SK-N-SH (cell line): ENCODE results near the gene BEX2. TPM values are rescaled to one million over a fixed set of nuclear protein-coding genes. Genes with fewer than 3 reads are reported as not detected.

Experiments
- CTCF ChIA-PET: fragments of 300-600, 350-600 bp; formaldehyde crosslinking; extraction: SDS; loops from one replicate; lab custom pipeline; 2021; lab: Yijun Ruan, JAX
- POLR2A ChIA-PET: fragments of 350-600 bp; sonication (Branson Sonifier 250); formaldehyde crosslinking; extraction: SDS; loops from one replicate; lab custom pipeline; 2020; ENCODE audit warnings: antibody characterized with exemption, inconsistent platforms; lab: Yijun Ruan, JAX
- DNase-seq: peaks from one replicate; pipeline ENCODE4 v3.0.0; 2012
- H2AFZ ChIP-seq: fragments of 200-600 bp; sonication (generic); 2 replicates; pipeline ENCODE4 v1.8.1; 2016; ENCODE audit warnings: antibody characterized with exemption, mild to moderate bottlenecking, low read depth
- H3F3A ChIP-seq: fragments of 200-600 bp; sonication (generic); replicated peaks from 2 replicates; pipeline ENCODE3; 2016; ENCODE audit warnings: antibody characterized with exemption, mild to moderate bottlenecking; ENCODE audit not compliant: insufficient read depth
- H3K27ac ChIP-seq, 2 experiments: fragments of 200-500 bp in 1 of 2; fragments of 200-600 bp in 1 of 2; sonication (Bioruptor generic) in 1 of 2; sonication (generic), shearing (Covaris generic) in 1 of 2; 2 replicates each; pipeline versions ENCODE4 v1.5.1 to v1.6.1; 2014 to 2016; ENCODE audit warnings: low read depth in 2 of 2, inconsistent platforms in 1 of 2, low read length in 1 of 2, mild to moderate bottlenecking in 1 of 2, mixed read lengths in 1 of 2
- H3K27me3 ChIP-seq: fragments of 200-600 bp; sonication (generic), shearing (Covaris generic); 2 replicates; pipeline ENCODE4 v1.6.1; 2016; ENCODE audit warnings: mixed run types; ENCODE audit not compliant: insufficient read depth
- H3K36me3 ChIP-seq, 2 experiments: fragments of 200-500 bp in 1 of 2; fragments of 200-600 bp in 1 of 2; sonication (Bioruptor generic) in 1 of 2; sonication (generic) in 1 of 2; replicated peaks in 1 of 2; 2 replicates each; pipeline versions ENCODE3 to v1.5.1; 2014 to 2016; ENCODE audit warnings: low read length in 1 of 2, mild to moderate bottlenecking in 1 of 2; ENCODE audit not compliant: insufficient read depth in 2 of 2, control insufficient read depth in 1 of 2
- H3K4me1 ChIP-seq, 2 experiments: fragments of 200-500 bp in 1 of 2; fragments of 200-600 bp in 1 of 2; sonication (Bioruptor generic) in 1 of 2; sonication (generic), shearing (Covaris generic) in 1 of 2; 2 replicates each; pipeline versions ENCODE4 v1.5.1 to v1.6.1; 2014 to 2016; ENCODE audit warnings: low read depth in 1 of 2, low read length in 1 of 2, mixed run types in 1 of 2; ENCODE audit not compliant: insufficient read depth in 2 of 2, control insufficient read depth in 1 of 2
- H3K4me2 ChIP-seq: fragments of 200-600 bp; sonication (generic), shearing (Covaris generic); 2 replicates; pipeline ENCODE4 v1.6.1; 2017; ENCODE audit warnings: mixed run types
- H3K4me3 ChIP-seq, 2 experiments: fragments of 200-500 bp in 1 of 2; fragments of 200-600 bp in 1 of 2; sonication (Bioruptor generic) in 1 of 2; sonication (generic), shearing (Covaris generic) in 1 of 2; 2 replicates each; pipeline versions ENCODE4 v1.5.1 to v1.8.1; 2014 to 2016; ENCODE audit warnings: low read depth in 2 of 2, inconsistent platforms in 1 of 2, low read length in 1 of 2, mild to moderate bottlenecking in 1 of 2, mixed read lengths in 1 of 2, moderate library complexity in 1 of 2
- H3K79me2 ChIP-seq: fragments of 200-600 bp; sonication (generic); 2 replicates; pipeline ENCODE4 v1.8.1; 2017; ENCODE audit warnings: mild to moderate bottlenecking; ENCODE audit not compliant: insufficient read depth
- H3K9ac ChIP-seq: fragments of 200-600 bp; sonication (generic); 2 replicates; pipeline ENCODE4 v1.6.1; 2017; ENCODE audit warnings: mixed run types
- H3K9me2 ChIP-seq: fragments of 200-600 bp; sonication (generic); 2 replicates; pipeline ENCODE4 v1.6.1; 2017; ENCODE audit warnings: mixed run types
- H3K9me3 ChIP-seq: fragments of 200-600 bp; sonication (generic); 2 replicates; pipeline ENCODE4 v1.6.1; 2017; ENCODE audit warnings: mixed run types, mild to moderate bottlenecking, moderate library complexity
- H4K20me1 ChIP-seq: fragments of 200-600 bp; sonication (generic); 2 replicates; pipeline ENCODE4 v1.6.1; 2017; ENCODE audit warnings: mild to moderate bottlenecking, mixed run types; ENCODE audit not compliant: insufficient read depth
- CHD2 ChIP-seq: fragments of 150-350 bp; IDR thresholded peaks from 2 replicates; pipeline ENCODE4 v1.6.1; 2018; ENCODE audit warnings: low read length; ENCODE audit not compliant: partially characterized antibody
- CTCF ChIP-seq: fragments of 200-600 bp; sonication (generic); IDR thresholded peaks from 2 replicates; pipeline ENCODE4 v1.6.1; 2017; ENCODE audit warnings: antibody characterized with exemption, mild to moderate bottlenecking, moderate library complexity
- EZH2phosphoT487 ChIP-seq: fragments of 200-600 bp; sonication (generic); IDR thresholded peaks from 2 replicates; pipeline ENCODE4 v1.6.1; 2017; ENCODE audit warnings: low read depth, mixed run types, mild to moderate bottlenecking, antibody characterized with exemption, moderate library complexity, borderline replicate concordance
- FOSL2 ChIP-seq: IDR thresholded peaks from 2 replicates; pipeline ENCODE4 v1.4.0; 2012; ENCODE audit warnings: low read depth, mild to moderate bottlenecking, moderate library complexity, borderline replicate concordance
- FOXM1 ChIP-seq: IDR thresholded peaks from 2 replicates; pipeline ENCODE4 v1.4.0; 2012; ENCODE audit warnings: low read depth, mild to moderate bottlenecking
- GABPA ChIP-seq: IDR thresholded peaks from 2 replicates; pipeline ENCODE4 v1.4.0; 2012; ENCODE audit warnings: low read depth, mild to moderate bottlenecking
- IRF3 ChIP-seq: fragments of 150-350 bp; IDR thresholded peaks from 2 replicates; pipeline ENCODE4 v1.6.1; 2016; ENCODE audit warnings: mild to moderate bottlenecking, low read depth, low read length
- JUND ChIP-seq: IDR thresholded peaks from 2 replicates; pipeline ENCODE4 v1.4.0; 2012
- MAX ChIP-seq: IDR thresholded peaks from 2 replicates; pipeline ENCODE4 v1.4.0; 2012; ENCODE audit warnings: low read depth
- NFIC ChIP-seq: IDR thresholded peaks from 2 replicates; pipeline ENCODE4 v1.4.0; 2012; ENCODE audit warnings: borderline replicate concordance
- PBX3 ChIP-seq: IDR thresholded peaks from 2 replicates; pipeline ENCODE4; 2012
- RCOR1 ChIP-seq: fragments of 150-350 bp; IDR thresholded peaks from 2 replicates; pipeline ENCODE4 v1.6.1; 2017; ENCODE audit warnings: antibody characterized with exemption, low read length
- REST ChIP-seq: IDR thresholded peaks from 2 replicates; pipeline ENCODE4 v1.6.1; 2012; ENCODE audit warnings: mild to moderate bottlenecking, low read depth, low read length, moderate library complexity
- RFX5 ChIP-seq: IDR thresholded peaks from 2 replicates; pipeline ENCODE4 v1.6.1; 2012; ENCODE audit warnings: mild to moderate bottlenecking, improper control_type of control experiment, low read length
- RXRA ChIP-seq: IDR thresholded peaks from 2 replicates; pipeline ENCODE4 v1.4.0; 2012; ENCODE audit warnings: low read depth, mild to moderate bottlenecking, borderline replicate concordance
- SIN3A ChIP-seq: IDR thresholded peaks from 2 replicates; pipeline ENCODE4 v1.6.1; 2012; ENCODE audit warnings: low read depth, mild to moderate bottlenecking, low read length, moderate library complexity, borderline replicate concordance
- SMC3 ChIP-seq: IDR thresholded peaks from 2 replicates; pipeline ENCODE4 v1.6.1; 2012; ENCODE audit warnings: low read depth, low read length, improper control_type of control experiment
- TCF12 ChIP-seq: IDR thresholded peaks from 2 replicates; pipeline ENCODE4 v1.4.0; 2012
- TEAD4 ChIP-seq: IDR thresholded peaks from 2 replicates; pipeline ENCODE4 v1.4.0; 2012; ENCODE audit warnings: mild to moderate bottlenecking, borderline replicate concordance; ENCODE audit not compliant: insufficient read depth
- YY1 ChIP-seq: IDR thresholded peaks from 2 replicates; pipeline ENCODE4 v1.4.0; 2012; ENCODE audit warnings: low read depth, mild to moderate bottlenecking
- WGBS: methylation state at CpG from one replicate; pipeline ENCODE4 v1.1.6; 2017; ENCODE audit warnings: low lambda C conversion rate; 5-methylcytosine and 5-hydroxymethylcytosine counted together
- polyA plus RNA-seq, 3 experiments: library from polyadenylated mRNA; depleted of rRNA; stranded (reverse); fragments of >200 nt; gene quantifications; 2 replicates each; pipeline ENCODE4 v1.2.3, GENCODE V29; 2012

BEX2 gene
- polyA plus RNA-seq, 1 of the 3 experiments (the other 2 are of a cell fraction): 36.9 TPM

GRCh38 chrX:103329991-103330390, 19.2 kb upstream of the BEX2 start, which contains the start of gene TCEAL7 (continued):
- TF ChIP-seq PBX3 (peak; percentile 24; the same call in 1 of the 2 replicates), REST (no peak), NFIC (no peak), CHD2 (no peak), IRF3 (no peak), FOSL2 (no peak), TEAD4 (0 out of 2 replicates have a peak, but pooled peaks have one; percentile 1), CTCF (no peak), YY1 (no peak), EZH2phosphoT487 (no peak), RCOR1 (no peak)

- Histone ChIP-seq H3K9me2 (no peaks in the 10 kb centered on the region), H4K20me1 (no peaks in the 10 kb centered on the region), H2AFZ (peak overlapping the region; percentile 81; the same call in 1 of the 2 replicates), H3K27me3 (peaks cover 4% of the 10 kb centered on the region), H3K4me2 (no peak overlapping the region), H3K79me2 (no peaks in the 10 kb centered on the region), H3K9ac (no peak overlapping the region), H3K9me3 (no peaks in the 10 kb centered on the region), H3K4me3 (peak overlapping the region in 1 of 2 experiments; percentile 62; a peak in 2 of 4 replicates), H3F3A (no peaks in the 10 kb centered on the region), H3K36me3 (no peaks in the 10 kb centered on the region), H3K27ac (no peak overlapping the region), H3K4me1 (peaks cover 0 to 3% of the 10 kb centered on the region in 2 experiments; a peak in 1 of 4 replicates)
- 43% methylated on average over 3 of the region's 3 CpGs for WGBS
- POLR2A ChIA-PET: interaction anchor here (2.0 kb wide), 1 partner anchor 18 kb away, joined by 6 read pairs; the partner anchor contains the start of gene TCEAL7
- CTCF ChIA-PET: no interaction called here
- DNase-seq: no peak
- no peak for TF ChIP-seq CTCF
- no peak for TF ChIP-seq IRF3
- no peak for TF ChIP-seq FOSL2
- no peak for TF ChIP-seq MAX
- no peak for TF ChIP-seq JUND
- no peak for TF ChIP-seq RXRA
- TF ChIP-seq GABPA: no peak
- no peak for TF ChIP-seq RFX5
- no peak for TF ChIP-seq TCF12
- no peak for TF ChIP-seq FOXM1
- TF ChIP-seq SMC3: no peak
- TF ChIP-seq SIN3A: no peak
- TF ChIP-seq CHD2: no peak
- no peak for TF ChIP-seq YY1
- no peak for TF ChIP-seq NFIC
These were observed 600 bp upstream of the BEX2 start for GRCh38 chrX:103311399-103311780.
